ENCODE measurements around the gene FOXP2.
"Not testable (repeated sequence)": the region's sequence is repeated elsewhere in the genome, so short reads cannot be mapped to it uniquely, and the experiment has no call there.

Gene FOXP2

GRCh38 chr7:114422507-114423501, 8.2 kb downstream of the FOXP2 start:
- DNase-seq: no peak

- DNase-seq: no peak
These were observed 11.8 kb downstream of the FOXP2 start for GRCh38 chr7:114426382-114426781.

- DNase-seq: no peak
These were observed 12.2 kb downstream of the FOXP2 start for GRCh38 chr7:114426824-114427223.

GRCh38 chr7:114428211-114428610, 13.6 kb downstream of the FOXP2 start:
- no peak for DNase-seq

GRCh38 chr7:114431189-114431588, 16.6 kb downstream of the FOXP2 start:
- no peak for DNase-seq

GRCh38 chr7:114432061-114432460, 17.4 kb downstream of the FOXP2 start:
- no peak for DNase-seq

- no peak for DNase-seq
These were observed 18.1 kb downstream of the FOXP2 start for GRCh38 chr7:114432703-114433102.

- no peak for DNase-seq
These were observed 25.0 kb downstream of the FOXP2 start for GRCh38 chr7:114439581-114439980.

- DNase-seq: not testable (repeated sequence)
These were observed 26.3 kb downstream of the FOXP2 start for GRCh38 chr7:114440927-114441326.

- DNase-seq: no peak
These were observed 29.6 kb downstream of the FOXP2 start for GRCh38 chr7:114444196-114444595.

GRCh38 chr7:114450431-114450830, 35.8 kb downstream of the FOXP2 start:
- DNase-seq: no peak

GRCh38 chr7:114459574-114459973, 45.0 kb downstream of the FOXP2 start:
- no peak for DNase-seq

- DNase-seq: no peak
These were observed 45.4 kb downstream of the FOXP2 start for GRCh38 chr7:114460021-114460420.

- no peak for DNase-seq
These were observed 52.3 kb downstream of the FOXP2 start for GRCh38 chr7:114466917-114467316.

- DNase-seq: no peak
These were observed 54.2 kb downstream of the FOXP2 start for GRCh38 chr7:114468844-114469243.

- no peak for DNase-seq
These were observed 58.4 kb downstream of the FOXP2 start for GRCh38 chr7:114472896-114473512.

GRCh38 chr7:114478384-114478783, 63.8 kb downstream of the FOXP2 start:
- DNase-seq: no peak

- DNase-seq: no peak
These were observed 67.4 kb downstream of the FOXP2 start for GRCh38 chr7:114481999-114482398.

GRCh38 chr7:114484226-114484625, 69.6 kb downstream of the FOXP2 start:
- DNase-seq: no peak

GRCh38 chr7:114487174-114487573, 72.6 kb downstream of the FOXP2 start:
- no peak for DNase-seq

GRCh38 chr7:114488696-114489095, 74.1 kb downstream of the FOXP2 start:
- no peak for DNase-seq

- not testable (repeated sequence) for DNase-seq
These were observed 82.9 kb downstream of the FOXP2 start for GRCh38 chr7:114497491-114497890.

GRCh38 chr7:114502454-114503254, 88.0 kb downstream of the FOXP2 start:
- DNase-seq: no peak

Data from GOT3 (cell line).